SK-N-MC (cell line): ENCODE measurements around the gene ARHGAP20.

Source experiments
- DNase-seq: peaks from one replicate; pipeline ENCODE4 v3.0.0-alpha.2; 2011; ENCODE audit warnings: low read depth, low spot score
- H3K27ac ChIP-seq: fragments of 200-600 bp; sonication (generic); 2 replicates; pipeline ENCODE4 v1.5.1; 2016; ENCODE audit warnings: mixed run types
- H3K36me3 ChIP-seq: fragments of 200-600 bp; sonication (generic); 2 replicates; pipeline ENCODE4 v1.6.1; 2017; ENCODE audit warnings: antibody characterized with exemption, low read length, mixed read lengths; ENCODE audit not compliant: insufficient read depth
- H3K4me3 ChIP-seq: fragments of 200-600 bp; sonication (generic); 2 replicates; pipeline ENCODE4 v1.5.1; 2016
- H3K9ac ChIP-seq: fragments of 200-600 bp; sonication (generic); 2 replicates; pipeline ENCODE4 v1.8.0; 2017; ENCODE audit warnings: mixed run types, mixed read lengths; ENCODE audit not compliant: insufficient read length
- H3K9me3 ChIP-seq: fragments of 200-600 bp; sonication (generic); 2 replicates; pipeline ENCODE4 v1.6.1; 2017; ENCODE audit warnings: low read depth, mild to moderate bottlenecking, antibody characterized with exemption, low read length, moderate library complexity, mixed read lengths
- EZH2 ChIP-seq: fragments of 200-600 bp; sonication (generic); IDR thresholded peaks from one replicate; pipeline ENCODE4 v1.6.1; 2017; ENCODE audit warnings: antibody characterized with exemption
- FOXP2 ChIP-seq: optimal IDR thresholded peaks from 2 replicates; pipeline ENCODE3; 2011; ENCODE audit warnings: mild to moderate bottlenecking, moderate library complexity; ENCODE audit not compliant: insufficient read depth; ENCODE audit errors: extremely low read length, control extremely low read depth
- POLR2AphosphoS5 ChIP-seq: IDR thresholded peaks from 2 replicates; pipeline ENCODE4 v1.6.1; 2012; ENCODE audit warnings: mild to moderate bottlenecking, low read depth, low read length, borderline replicate concordance

The ARHGAP20 gene, protein sequence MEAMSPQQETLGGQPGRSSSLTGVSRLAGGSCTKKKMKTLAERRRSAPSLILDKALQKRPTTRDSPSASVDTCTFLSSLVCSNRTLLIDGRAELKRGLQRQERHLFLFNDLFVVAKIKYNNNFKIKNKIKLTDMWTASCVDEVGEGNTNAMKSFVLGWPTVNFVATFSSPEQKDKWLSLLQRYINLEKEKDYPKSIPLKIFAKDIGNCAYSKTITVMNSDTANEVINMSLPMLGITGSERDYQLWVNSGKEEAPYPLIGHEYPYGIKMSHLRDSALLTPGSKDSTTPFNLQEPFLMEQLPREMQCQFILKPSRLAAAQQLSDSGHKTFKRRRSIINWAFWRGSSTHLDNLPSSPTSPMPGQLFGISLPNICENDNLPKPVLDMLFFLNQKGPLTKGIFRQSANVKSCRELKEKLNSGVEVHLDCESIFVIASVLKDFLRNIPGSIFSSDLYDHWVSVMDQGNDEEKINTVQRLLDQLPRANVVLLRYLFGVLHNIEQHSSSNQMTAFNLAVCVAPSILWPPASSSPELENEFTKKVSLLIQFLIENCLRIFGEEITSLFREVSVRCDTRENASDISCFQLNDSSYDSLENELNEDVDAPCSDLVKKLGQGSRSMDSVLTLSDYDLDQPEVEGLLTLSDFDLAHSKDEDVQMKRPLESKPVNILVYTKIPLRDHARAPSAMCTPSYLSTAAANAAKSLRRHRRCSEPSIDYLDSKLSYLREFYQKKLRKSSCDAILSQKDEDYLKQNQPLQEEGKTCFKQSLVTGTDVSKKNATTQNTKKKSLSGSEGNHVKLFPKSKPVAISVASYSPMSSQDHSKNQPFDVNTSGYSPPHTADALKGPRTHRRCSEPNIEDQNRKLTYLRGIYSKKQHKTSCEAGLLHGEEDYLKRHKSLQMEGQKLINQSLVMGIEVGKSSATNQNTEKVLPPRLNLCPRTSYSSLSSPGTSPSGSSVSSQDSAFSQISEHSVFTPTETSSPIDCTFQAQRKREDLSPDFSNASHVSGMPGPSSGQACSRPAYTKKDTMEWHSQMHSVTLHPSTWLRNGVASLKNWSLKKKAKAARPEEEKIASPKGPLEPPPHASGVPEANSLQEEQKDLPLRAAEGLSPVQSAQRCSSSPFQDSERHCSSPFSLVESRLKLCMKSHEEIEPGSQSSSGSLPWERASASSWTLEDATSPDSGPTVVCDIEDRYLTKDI

GRCh38 chr11:110711776-110712658, at the start of gene ARHGAP20:
ARHGAP20 (minus strand) TSS chr11:110712437; CDS start chr11:110712231, 206 bp downstream.
- Histone ChIP-seq H3K27ac (no peak within 1 kb of the TSS), H3K9me3 (no peaks in the 10 kb centered on the region), H3K36me3 (no peaks in the 10 kb centered on the region), H3K4me3 (peak within 1 kb of the TSS; percentile 86), H3K9ac (peak within 1 kb of the TSS; percentile 57)
- TF ChIP-seq POLR2AphosphoS5 (no peak), FOXP2 (no peak), EZH2 (no peak)
- DNase-seq = no peak

DNA sequence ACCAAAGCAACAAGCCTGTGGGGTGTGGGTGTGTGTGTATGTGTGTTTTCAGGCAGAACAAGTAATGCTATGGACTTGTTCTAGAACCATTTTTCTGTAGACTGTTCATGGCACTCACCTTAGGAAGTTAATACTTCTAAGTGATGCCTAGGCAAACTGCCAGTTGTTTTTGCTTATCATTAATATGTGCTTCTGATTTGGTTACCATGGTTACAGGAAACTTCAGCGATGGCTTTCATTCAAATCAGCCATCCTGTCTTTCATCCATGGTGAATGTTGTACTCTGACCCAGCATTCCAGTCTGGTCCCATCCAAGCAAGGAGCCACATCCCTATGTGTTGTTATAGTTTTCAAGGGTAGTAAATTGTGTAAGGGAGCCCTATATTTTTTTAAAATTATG, 49.8 kb upstream of the ARHGAP20 start:
- Histone ChIP-seq H3K9me3 (no peaks in the 10 kb centered on the region), H3K9ac (no peak overlapping the region), H3K4me3 (no peak overlapping the region), H3K36me3 (no peaks in the 10 kb centered on the region), H3K27ac (no peak overlapping the region)
- no peak for DNase-seq
- no peak for TF ChIP-seq EZH2
- TF ChIP-seq POLR2AphosphoS5 = no peak
- no peak for TF ChIP-seq FOXP2

DNA sequence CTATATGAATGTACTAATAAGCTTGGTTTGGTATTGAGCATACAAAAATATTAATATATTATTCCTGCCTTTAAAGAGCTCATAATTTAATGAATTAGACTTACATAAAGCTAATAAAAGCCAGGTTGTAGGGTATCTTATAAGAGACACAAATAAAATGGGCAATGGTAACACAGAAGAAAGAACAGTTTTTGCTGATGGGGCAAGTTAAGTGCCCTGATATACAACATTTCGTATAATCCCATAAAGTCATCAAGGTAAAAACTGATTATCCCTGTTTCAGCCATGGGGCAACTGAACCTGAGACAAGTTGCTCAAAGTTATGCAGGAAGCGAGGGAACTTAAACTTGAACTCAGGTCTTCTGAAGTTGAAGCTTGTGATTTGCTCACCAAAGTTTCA, 48.9 kb upstream of the ARHGAP20 start:
- no peak overlapping the region for H3K4me3 ChIP-seq
- H3K36me3 ChIP-seq = no peaks in the 10 kb centered on the region
- H3K9me3 ChIP-seq = no peaks in the 10 kb centered on the region
- no peak overlapping the region for H3K9ac ChIP-seq
- TF ChIP-seq POLR2AphosphoS5 (no peak), EZH2 (no peak), FOXP2 (no peak)
- no peak for DNase-seq
- H3K27ac ChIP-seq = no peak overlapping the region

GRCh38 chr11:110759972-110760381, 47.7 kb upstream of the ARHGAP20 start:
- no peak overlapping the region for H3K27ac ChIP-seq
- no peak overlapping the region for H3K4me3 ChIP-seq
- no peak overlapping the region for H3K9ac ChIP-seq
- TF ChIP-seq POLR2AphosphoS5 (no peak), EZH2 (no peak), FOXP2 (no peak)
- no peaks in the 10 kb centered on the region for H3K36me3 ChIP-seq
- H3K9me3 ChIP-seq = no peaks in the 10 kb centered on the region
- no peak for DNase-seq

DNA sequence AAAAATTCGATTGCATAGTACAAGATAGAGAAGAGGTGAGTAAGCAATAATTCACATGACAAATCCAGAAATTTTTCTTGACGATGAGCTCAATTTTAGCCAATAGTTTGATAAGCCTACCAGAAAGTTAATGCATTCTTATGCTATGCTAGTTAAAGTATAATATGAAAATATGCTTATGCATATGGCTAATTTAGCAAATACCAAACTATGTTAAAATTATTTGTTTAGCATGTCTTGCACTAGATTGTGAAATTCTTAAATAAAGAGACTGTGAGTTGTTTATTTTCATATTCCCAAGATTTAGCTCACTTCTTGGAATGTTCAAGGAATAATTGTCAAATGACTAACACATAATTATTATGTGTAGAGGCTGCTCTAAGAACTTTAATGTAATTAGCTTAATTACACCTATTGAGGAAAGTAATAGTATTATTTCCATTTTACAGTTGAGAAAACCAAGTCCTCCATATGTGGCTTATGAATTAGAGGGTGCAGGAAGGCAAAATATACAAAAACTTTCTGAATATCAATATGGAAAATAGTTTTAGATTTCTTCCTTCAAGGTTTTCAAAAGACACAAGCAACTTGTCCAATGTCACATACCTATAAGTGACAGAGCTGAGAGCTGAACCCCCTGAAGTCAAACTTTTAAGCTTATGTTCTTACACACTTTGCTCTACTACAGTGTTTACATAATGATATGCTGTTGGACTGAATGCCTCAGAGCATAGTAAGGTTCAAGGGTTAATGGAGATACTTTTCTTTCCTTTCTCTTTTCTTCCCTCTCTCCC, 45.9 kb upstream of the ARHGAP20 start:
- DNase-seq = no peak
- Histone ChIP-seq H3K36me3 (no peaks in the 10 kb centered on the region), H3K27ac (no peak overlapping the region), H3K9me3 (no peaks in the 10 kb centered on the region), H3K4me3 (no peak overlapping the region), H3K9ac (no peak overlapping the region)
- TF ChIP-seq FOXP2 (no peak), EZH2 (no peak), POLR2AphosphoS5 (no peak)

- Histone ChIP-seq H3K4me3 (no peak overlapping the region), H3K9me3 (no peaks in the 10 kb centered on the region), H3K9ac (no peak overlapping the region), H3K27ac (no peak overlapping the region), H3K36me3 (no peaks in the 10 kb centered on the region)
- no peak for DNase-seq
- TF ChIP-seq FOXP2 = no peak
- no peak for TF ChIP-seq EZH2
- TF ChIP-seq POLR2AphosphoS5 = no peak
Measured at GRCh38 chr11:110757066-110757465, 44.8 kb upstream of the ARHGAP20 start.

- Histone ChIP-seq H3K9me3 (no peaks in the 10 kb centered on the region), H3K27ac (no peak overlapping the region), H3K9ac (no peak overlapping the region), H3K36me3 (no peaks in the 10 kb centered on the region), H3K4me3 (no peak overlapping the region)
- TF ChIP-seq FOXP2 (no peak), POLR2AphosphoS5 (no peak), EZH2 (no peak)
- no peak for DNase-seq
Measured at GRCh38 chr11:110755941-110756340, 43.7 kb upstream of the ARHGAP20 start.
